OCI-M2 (cell line): ENCODE measurements around the gene ITPR2.

Experiments
- DNase-seq: peaks from one replicate; lab custom pipeline; 2025; ENCODE audit not compliant: unreplicated experiment; lab: John Stamatoyannopoulos, UW

The ITPR2 gene

GRCh38 chr12:26370098-26370497, 462.9 kb downstream of the ITPR2 start:
- no peak for DNase-seq

GRCh38 chr12:26369588-26369987, 463.4 kb downstream of the ITPR2 start:
- DNase-seq = no peak

- DNase-seq = no peak
Measured at GRCh38 chr12:26367991-26368730, 464.8 kb downstream of the ITPR2 start.

GRCh38 chr12:26361964-26362363, 471.0 kb downstream of the ITPR2 start:
- DNase-seq = no peak

GRCh38 chr12:26360062-26360461, 472.9 kb downstream of the ITPR2 start:
- DNase-seq = no peak

GRCh38 chr12:26359576-26359975, 473.4 kb downstream of the ITPR2 start:
- DNase-seq = no peak

- DNase-seq = no peak
Measured at GRCh38 chr12:26358651-26359050, 474.3 kb downstream of the ITPR2 start.

GRCh38 chr12:26347300-26347699, 485.7 kb downstream of the ITPR2 start:
- DNase-seq = no peak

GRCh38 chr12:26346736-26347135, 486.3 kb downstream of the ITPR2 start:
- no peak for DNase-seq

GRCh38 chr12:26345471-26346003, 487.5 kb downstream of the ITPR2 start:
- DNase-seq = no peak

GRCh38 chr12:26341491-26341890, 491.5 kb downstream of the ITPR2 start:
- no peak for DNase-seq

- no peak for DNase-seq
Measured at GRCh38 chr12:26340649-26341048, 492.3 kb downstream of the ITPR2 start.

GRCh38 chr12:26339976-26340375, 493.0 kb downstream of the ITPR2 start:
- DNase-seq = no peak

- DNase-seq = no peak
Measured at GRCh38 chr12:26338586-26339572, 494.1 kb downstream of the ITPR2 start.

- no peak for DNase-seq
Measured at GRCh38 chr12:26335651-26336050, 497.3 kb downstream of the ITPR2 start.

GRCh38 chr12:26334621-26335124, 498.3 kb downstream of the ITPR2 start:
- no peak for DNase-seq

- DNase-seq = no peak
Measured at GRCh38 chr12:26331960-26332359, 501.0 kb downstream of the ITPR2 start.

GRCh38 chr12:26331136-26331535, 501.9 kb downstream of the ITPR2 start:
- DNase-seq = no peak

- no peak for DNase-seq
Measured at GRCh38 chr12:26327975-26328644, 504.9 kb downstream of the ITPR2 start.

GRCh38 chr12:26323673-26324072, 509.3 kb downstream of the ITPR2 start:
- no peak for DNase-seq

- no peak for DNase-seq
Measured at GRCh38 chr12:26319511-26319910, 513.5 kb downstream of the ITPR2 start.
